GM19324 (cell line): Measurements from ENCODE around the gene YLPM1.
A peak's percentile ranks its signal among the peaks of the same experiment; 100 is the strongest.

Experiments
- ATAC-seq: cut with Tn5 transposase; IDR thresholded peaks from one replicate; pipeline ENCODE4 v1.9.1; 2021; ENCODE audit warnings: mild to moderate bottlenecking, moderate library complexity; ENCODE audit not compliant: unreplicated experiment, low FRiP score

The YLPM1 gene

DNA sequence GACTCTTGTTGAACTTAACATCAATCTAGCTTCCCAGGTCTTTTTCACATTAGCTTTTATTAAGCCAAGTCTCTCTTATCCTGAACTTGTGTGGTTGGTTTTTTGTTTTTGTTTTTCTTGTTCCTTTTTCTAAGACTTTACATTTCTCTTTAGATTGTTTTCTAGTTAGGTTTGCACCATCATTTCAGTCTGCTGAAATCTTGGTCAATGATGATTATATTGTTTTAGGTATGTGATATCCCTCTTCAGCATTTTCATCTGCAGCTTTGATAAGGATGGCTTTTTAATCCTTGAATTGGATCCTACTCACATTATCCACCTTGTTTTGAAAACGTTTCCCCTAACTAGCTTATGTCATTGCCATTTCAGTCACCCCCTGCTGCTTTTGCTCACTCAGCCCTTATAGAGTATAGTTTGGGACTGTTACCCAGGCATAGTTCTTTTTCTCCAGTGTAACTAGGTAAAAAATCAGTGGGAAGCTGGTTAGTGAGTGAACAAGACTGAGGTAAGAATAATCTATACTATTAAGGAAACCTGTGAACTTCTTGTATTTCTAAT is 22.0 kb downstream of the YLPM1 start:
- no peak for ATAC-seq

- ATAC-seq, result no peak
Measured at GRCh38 chr14:74786796-74787315, 23.7 kb downstream of the YLPM1 start.

DNA sequence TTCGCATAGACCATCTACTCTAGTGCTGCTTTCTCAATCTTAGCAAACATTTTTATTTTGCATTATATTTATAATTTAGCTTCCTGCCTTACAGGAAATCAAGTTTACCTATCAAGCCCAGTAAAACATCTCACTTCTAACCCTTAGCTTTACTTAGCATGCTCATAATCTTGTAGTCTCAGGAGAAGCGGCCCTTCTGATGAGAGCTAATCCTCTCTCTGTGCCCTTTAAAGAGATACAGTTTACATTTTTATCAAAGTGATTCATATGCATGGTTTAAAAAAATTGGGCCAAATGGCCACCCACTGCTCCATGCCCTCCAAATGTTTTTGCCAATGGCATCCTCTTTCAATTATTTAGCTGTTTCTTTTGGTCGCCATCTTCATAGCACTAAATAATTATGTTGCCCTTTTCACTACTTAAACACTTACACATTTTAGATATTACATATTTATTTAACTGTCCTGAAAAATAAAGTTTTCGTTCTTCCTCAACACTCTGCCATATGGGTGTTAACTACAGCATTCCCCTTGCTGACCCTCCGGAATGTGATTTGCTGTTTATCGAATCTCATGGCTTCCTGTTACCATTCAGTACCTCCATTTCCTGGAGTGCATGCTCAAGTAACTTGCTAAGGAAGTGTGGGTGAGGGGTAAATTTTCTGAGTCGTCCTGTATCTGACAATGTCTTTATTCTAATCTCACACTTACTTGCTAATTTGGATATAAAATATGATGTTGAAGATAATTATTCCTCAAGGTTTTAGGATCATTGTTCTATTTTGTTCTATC is 29.3 kb downstream of the YLPM1 start:
- no peak for ATAC-seq

DNA sequence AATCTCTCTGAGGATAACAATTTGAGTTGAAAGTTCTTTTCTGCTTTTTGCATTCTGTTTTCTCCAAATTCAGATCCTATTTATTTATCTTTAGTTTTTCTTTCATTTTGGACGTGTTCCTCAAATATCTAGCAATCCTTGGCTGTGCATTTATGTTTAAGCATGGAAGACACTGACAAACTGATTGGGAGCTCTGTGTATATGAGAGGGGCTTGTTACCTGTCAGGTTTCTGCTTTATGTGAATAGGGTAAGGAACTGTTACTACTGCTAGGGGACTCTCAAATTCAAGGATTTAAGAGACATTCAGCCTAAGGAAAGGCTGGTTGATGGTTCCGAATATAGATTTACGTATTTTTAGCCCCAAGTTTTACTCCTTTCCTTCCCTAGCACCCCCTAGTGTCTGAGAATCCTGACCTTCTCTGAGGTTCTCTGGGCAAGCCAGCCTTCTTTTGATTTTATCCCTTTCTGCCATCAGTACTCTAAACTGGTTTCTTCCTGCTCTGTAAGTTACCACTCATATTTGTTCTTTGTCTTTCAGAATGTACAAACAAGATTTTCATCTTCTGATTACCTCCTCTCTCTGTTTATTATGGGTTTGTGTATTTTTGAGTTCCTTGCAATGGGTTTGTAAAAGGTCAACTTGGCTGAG is 30.5 kb downstream of the YLPM1 start:
- ATAC-seq, result no peak

- no peak for ATAC-seq
Measured at GRCh38 chr14:74794947-74795346, 31.8 kb downstream of the YLPM1 start.

DNA sequence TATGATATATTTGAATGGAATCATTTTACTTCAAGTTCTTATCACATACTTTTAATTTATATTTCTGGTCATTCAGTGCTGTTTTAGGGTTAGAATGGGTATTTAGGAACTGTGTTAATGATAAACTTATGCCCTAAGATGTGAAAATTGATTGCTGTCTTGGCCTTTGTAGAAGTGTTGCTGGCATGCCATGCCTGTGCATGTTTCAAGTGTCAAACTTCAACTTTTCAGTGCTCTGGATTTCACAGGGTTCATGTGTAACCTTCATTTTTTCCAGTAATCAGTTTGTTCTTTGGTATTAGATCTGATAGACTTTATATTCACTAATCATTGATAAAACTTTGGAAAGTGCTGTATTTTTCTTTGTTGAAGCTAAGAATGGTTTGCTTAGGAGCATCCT is 36.6 kb downstream of the YLPM1 start:
- ATAC-seq, result no peak

DNA sequence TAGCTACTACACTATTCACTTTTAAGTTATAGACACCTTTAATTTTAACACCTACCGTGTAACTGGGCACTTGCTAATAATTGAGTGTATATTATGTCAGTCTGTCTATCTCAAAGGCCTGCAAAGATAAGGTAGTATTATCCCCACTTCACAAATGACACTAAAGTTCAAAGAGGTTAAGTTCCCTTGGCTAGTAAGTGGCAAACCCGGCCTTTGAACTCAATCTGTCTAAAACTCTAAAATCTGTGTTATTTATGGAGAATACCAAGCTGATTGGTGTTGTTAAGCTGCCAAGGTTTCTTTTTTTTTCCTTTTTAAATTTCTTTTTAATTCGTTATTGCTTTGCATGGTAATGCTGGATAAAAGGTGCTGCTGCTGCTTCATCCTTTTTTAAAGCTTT is 37.7 kb downstream of the YLPM1 start:
- no peak for ATAC-seq

GRCh38 chr14:74801396-74801795 is 38.3 kb downstream of the YLPM1 start:
- no peak for ATAC-seq

DNA sequence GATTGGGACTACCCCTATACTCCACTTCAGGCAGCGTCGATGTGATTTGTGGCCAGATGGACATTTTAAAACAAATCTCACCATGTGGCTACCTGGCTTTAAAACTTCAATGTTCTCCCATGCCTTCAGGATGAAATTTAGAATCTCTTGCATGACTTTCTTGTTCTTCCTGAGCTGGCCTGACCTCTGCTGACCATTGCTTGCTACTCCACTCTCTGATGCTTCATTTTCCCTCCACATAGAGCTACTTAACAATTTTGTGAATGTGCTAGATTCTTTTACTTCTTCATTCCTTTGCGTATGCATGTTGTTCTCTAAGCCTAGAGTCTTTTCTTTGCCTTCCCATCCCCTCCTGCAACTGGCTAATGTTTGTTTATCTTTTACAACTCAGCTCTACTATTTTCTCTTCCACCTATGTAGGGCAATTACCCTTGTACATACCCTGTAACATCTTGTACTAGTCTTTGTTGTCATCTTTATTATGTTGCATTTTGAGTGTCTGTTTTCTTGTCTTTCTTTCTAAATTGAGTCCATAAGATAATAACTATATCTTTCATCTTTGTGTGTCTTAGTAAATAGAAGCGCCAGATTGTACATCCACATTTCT is 41.2 kb downstream of the YLPM1 start:
- no peak for ATAC-seq

GRCh38 chr14:74807853-74808545 is 44.9 kb downstream of the YLPM1 start:
- ATAC-seq, result no peak

DNA sequence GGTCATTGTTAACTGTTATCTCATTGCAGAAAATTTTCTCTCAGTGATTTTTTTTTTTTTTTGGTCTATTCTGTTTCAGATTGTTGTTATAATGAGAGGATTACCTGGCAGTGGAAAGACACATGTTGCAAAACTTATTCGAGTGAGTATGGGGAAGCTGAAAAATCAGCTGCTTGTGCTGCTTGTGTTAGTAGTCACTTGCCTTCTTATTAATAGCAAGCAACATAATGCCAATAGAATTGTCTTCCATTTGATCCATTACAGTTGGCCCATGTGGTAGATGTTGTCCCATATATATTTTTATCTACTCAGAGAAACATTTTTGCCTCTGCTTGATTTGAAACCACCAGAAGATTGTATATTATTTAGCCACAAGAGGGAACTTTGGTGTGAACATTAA is 53.0 kb downstream of the YLPM1 start:
- no peak for ATAC-seq

DNA sequence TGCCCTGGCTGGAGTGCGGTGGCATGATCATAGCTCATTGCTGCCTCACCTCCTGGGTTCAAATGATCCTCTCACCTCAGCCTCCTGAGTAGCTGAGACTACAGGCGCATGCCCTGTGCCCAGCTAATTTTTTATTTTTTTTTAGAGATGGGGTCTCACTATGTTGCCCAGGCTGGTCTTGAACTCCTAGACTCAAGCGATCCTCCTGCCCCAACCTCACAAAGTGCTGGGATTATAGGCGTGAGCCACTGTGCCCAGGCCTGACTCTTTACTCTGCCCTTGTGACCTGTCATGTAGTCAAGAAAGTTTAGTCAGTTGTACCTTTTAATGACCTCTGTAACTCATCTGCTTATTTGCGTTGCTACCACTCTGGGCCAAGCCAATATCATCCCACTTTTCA is 57.2 kb downstream of the YLPM1 start:
- ATAC-seq, result no peak

DNA sequence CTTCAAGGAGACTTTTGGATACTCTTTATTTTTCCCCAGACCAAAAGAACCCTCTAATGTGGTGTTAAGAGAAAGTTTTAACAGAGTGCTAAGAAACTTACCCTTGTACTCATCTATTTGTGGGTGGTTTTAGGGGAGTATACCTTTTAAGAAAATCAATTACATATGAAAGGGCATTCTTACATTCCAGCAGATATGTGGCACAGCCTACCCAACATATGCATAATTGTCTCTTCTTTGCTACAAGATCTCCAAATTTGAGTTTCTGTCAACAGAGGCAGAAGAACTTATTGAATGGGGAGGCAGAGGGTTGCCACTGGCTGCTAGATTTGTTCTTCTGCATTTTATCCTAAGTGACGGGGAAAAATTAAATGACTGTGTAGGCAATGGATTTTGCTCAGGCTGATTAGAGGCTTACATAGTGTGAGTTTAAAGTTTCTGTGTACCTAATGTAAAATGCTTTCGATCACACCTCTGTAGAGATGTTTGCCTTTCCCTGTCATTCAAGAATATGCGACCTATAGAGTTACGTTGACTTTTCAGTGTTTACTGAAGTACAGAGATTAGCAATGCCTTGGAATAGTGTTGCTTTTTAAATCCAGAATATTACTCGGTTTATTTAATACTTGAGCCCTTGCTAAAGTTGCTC is 58.3 kb downstream of the YLPM1 start:
- ATAC-seq, result no peak

DNA sequence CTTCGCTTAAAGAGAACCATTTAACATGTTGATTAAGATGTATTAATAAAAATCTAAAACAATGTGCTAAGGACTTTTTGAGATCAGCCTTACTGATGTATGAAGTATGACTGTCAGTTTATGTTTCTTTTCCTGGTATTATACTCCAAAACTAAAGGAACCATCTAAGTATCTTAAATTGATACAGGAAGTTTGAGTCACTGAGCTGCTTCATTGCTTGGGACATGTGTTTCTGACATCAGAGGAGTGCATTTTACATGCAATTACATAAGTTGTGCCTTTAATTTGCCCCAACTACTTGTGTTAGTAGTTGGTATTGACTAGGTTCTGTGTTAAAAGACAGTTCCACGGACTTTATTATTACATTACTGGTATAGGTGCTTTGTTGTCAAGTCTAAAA is 61.9 kb downstream of the YLPM1 start:
- no peak for ATAC-seq

- no peak for ATAC-seq
Measured at GRCh38 chr14:74826574-74826973, 63.5 kb downstream of the YLPM1 start.

DNA sequence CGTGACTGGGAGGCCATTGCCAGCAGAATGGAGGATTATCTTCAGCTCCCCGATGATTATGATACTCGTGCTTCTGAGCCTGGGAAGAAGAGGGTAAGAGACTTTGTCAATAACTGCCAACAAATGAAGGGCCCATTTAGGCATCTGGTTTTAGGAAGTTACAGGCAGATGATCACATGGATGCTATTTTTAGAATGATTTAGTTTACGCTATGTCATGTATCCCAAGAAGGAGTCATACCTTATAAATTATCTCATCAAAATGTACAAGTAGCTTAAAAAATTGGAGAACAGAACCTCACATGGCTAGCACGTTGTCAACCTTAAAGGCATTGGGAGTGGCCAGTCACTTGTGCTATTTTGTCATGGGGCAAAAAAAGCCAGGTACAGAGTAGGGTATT is 66.1 kb downstream of the YLPM1 start:
- no peak for ATAC-seq

DNA sequence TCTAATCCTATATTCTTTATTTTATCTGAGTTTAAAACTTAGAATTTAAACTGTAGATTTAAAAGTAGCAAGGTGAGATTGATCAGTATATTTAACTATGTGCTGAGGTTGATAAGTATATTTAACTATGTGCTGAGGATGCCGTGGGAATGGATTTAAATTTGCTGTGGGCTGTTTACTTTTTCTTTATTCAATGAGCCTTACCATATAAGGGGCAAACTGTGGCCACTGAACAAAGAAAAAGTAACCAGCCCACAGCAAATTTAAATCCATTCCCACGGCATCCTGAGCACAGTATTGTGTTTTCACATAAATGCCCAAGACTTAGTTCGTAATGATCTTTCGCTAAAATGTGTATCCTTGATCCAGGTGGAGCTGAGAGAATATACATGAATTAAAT is 69.7 kb downstream of the YLPM1 start:
- ATAC-seq, result no peak

DNA sequence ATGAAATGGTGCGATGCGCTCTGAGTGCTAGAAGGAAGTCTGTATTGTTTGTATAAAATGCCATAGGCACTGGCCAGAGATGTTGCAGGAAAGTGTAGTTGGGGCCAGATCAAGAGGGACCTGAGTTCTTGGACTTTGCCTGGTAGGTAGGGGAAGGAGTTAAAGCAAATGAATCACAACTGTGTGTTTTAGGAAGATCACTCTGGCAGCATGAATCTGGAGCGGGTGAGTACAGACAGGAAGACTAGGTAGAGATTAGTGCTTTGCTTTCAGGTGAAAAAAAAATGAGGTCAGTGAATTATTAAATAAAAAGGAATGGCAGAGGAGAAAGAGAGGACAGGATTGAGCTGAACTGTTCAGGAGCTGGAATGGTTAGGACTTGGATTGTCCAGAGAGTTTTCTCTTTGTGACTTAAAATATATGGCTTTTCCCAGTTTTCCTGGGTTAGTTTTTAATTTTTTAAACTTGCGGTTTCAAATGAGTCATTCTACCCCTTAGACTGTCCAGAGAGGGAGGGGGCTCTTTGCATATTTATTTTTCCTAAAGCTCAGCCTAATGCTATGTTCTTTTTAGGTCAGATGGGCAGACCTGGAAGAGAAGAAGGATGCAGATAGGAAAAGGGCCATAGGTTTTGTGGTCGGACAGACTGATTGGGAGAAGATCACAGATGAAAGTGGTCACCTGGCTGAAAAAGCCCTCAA is 71.7 kb downstream of the YLPM1 start:
- ATAC-seq, result no peak

GRCh38 chr14:74835645-74836250 is 72.6 kb downstream of the YLPM1 start:
- ATAC-seq, result peak; percentile 37
